Trophoblast cell (in vitro differentiated cells and primary cell): ENCODE results near the gene BCL7C.

Source experiments
- DNase-seq, 2 donors: peaks; one replicate each; pipeline ENCODE4 v3.0.0-alpha.2; 2016
- H2AFZ ChIP-seq: 2 replicates; pipeline ENCODE4 v1.6.1; 2013; ENCODE audit warnings: low read length, moderate library complexity, mild to moderate bottlenecking; ENCODE audit not compliant: insufficient read depth, poor library complexity
- H2AK5ac ChIP-seq: 2 replicates; pipeline ENCODE4 v1.6.1; 2013; ENCODE audit warnings: mild to moderate bottlenecking, low read length
- H2BK120ac ChIP-seq: 2 replicates; pipeline ENCODE4 v1.6.1; 2013; ENCODE audit warnings: low read length, mild to moderate bottlenecking, moderate library complexity; ENCODE audit not compliant: insufficient read depth, poor library complexity
- H2BK12ac ChIP-seq: 2 replicates; pipeline ENCODE4 v1.6.1; 2013; ENCODE audit warnings: mild to moderate bottlenecking, low read length, moderate library complexity
- H2BK5ac ChIP-seq: 2 replicates; pipeline ENCODE4 v1.6.1; 2013; ENCODE audit warnings: low read length, low read depth, moderate library complexity, mild to moderate bottlenecking; ENCODE audit not compliant: poor library complexity
- H3K14ac ChIP-seq: 2 replicates; pipeline ENCODE4 v1.6.1; 2013; ENCODE audit warnings: mild to moderate bottlenecking, low read length
- H3K18ac ChIP-seq: 2 replicates; pipeline ENCODE4 v1.6.1; 2013; ENCODE audit warnings: mild to moderate bottlenecking, low read length
- H3K23ac ChIP-seq: 2 replicates; pipeline ENCODE4 v1.6.1; 2013; ENCODE audit warnings: low read length
- H3K27ac ChIP-seq: 2 replicates; pipeline ENCODE4 v1.5.1; 2013; ENCODE audit warnings: low read depth, mild to moderate bottlenecking, inconsistent platforms, low read length, moderate library complexity
- H3K27me3 ChIP-seq: 2 replicates; pipeline ENCODE4 v1.6.1; 2013; ENCODE audit warnings: inconsistent platforms, mild to moderate bottlenecking, low read length, moderate library complexity; ENCODE audit not compliant: insufficient read depth
- H3K36me3 ChIP-seq, 2 experiments: 1 replicate in 1 of 2; 2 replicates in 1 of 2; pipeline ENCODE4 v1.6.1; 2013; ENCODE audit warnings: low read length in 2 of 2, mild to moderate bottlenecking in 2 of 2, moderate library complexity in 1 of 2; ENCODE audit not compliant: insufficient read depth in 2 of 2, control insufficient read depth in 1 of 2
- H3K4ac ChIP-seq: 2 replicates; pipeline ENCODE4 v1.6.1; 2013; ENCODE audit warnings: low read depth, mild to moderate bottlenecking, low read length, moderate library complexity
- H3K4me1 ChIP-seq, 2 experiments: 1 replicate in 1 of 2; 2 replicates in 1 of 2; pipeline ENCODE4 v1.6.1; 2013; ENCODE audit warnings: low read length in 2 of 2, mild to moderate bottlenecking in 2 of 2, moderate library complexity in 1 of 2; ENCODE audit not compliant: insufficient read depth in 2 of 2, control insufficient read depth in 1 of 2
- H3K4me2 ChIP-seq: 2 replicates; pipeline ENCODE4 v1.6.1; 2013; ENCODE audit warnings: inconsistent platforms, mild to moderate bottlenecking, low read length, moderate library complexity
- H3K4me3 ChIP-seq: 2 replicates; pipeline ENCODE4 v1.5.1; 2013; ENCODE audit warnings: mild to moderate bottlenecking, low read depth, low read length, inconsistent platforms
- H3K79me1 ChIP-seq: one replicate; pipeline ENCODE4 v1.6.1; 2013; ENCODE audit warnings: low read length
- H3K79me2 ChIP-seq: 2 replicates; pipeline ENCODE4 v1.6.1; 2013; ENCODE audit warnings: low read length, mild to moderate bottlenecking; ENCODE audit not compliant: control insufficient read depth, insufficient read depth, poor library complexity
- H3K9ac ChIP-seq: 2 replicates; pipeline ENCODE4 v1.6.1; 2013; ENCODE audit warnings: mild to moderate bottlenecking, low read length
- H3K9me3 ChIP-seq: 2 replicates; pipeline ENCODE4 v1.6.1; 2013; ENCODE audit warnings: low read depth, mild to moderate bottlenecking, control low read depth, inconsistent platforms, low read length; ENCODE audit not compliant: insufficient read depth
- H4K12ac ChIP-seq: 2 replicates; pipeline ENCODE4 v1.6.1; 2013; ENCODE audit warnings: low read depth, mild to moderate bottlenecking, low read length, moderate library complexity
- H4K8ac ChIP-seq: 2 replicates; pipeline ENCODE4 v1.6.1; 2013; ENCODE audit warnings: low read depth, mild to moderate bottlenecking, low read length, moderate library complexity
- H4K91ac ChIP-seq: one replicate; pipeline ENCODE4 v1.6.1; 2013; ENCODE audit warnings: low read depth, mild to moderate bottlenecking, low read length, moderate library complexity
- WGBS: extraction: QIAGEN DNeasy Blood & Tissue Kit; methylation state at CpG from one replicate; pipeline ENCODE4 v1.1.7; 2013; ENCODE audit warnings: missing lambda C conversion rate; ENCODE audit not compliant: insufficient read length, insufficient coverage; ENCODE audit errors: extremely low coverage; 5-methylcytosine and 5-hydroxymethylcytosine counted together

The BCL7C gene

DNA sequence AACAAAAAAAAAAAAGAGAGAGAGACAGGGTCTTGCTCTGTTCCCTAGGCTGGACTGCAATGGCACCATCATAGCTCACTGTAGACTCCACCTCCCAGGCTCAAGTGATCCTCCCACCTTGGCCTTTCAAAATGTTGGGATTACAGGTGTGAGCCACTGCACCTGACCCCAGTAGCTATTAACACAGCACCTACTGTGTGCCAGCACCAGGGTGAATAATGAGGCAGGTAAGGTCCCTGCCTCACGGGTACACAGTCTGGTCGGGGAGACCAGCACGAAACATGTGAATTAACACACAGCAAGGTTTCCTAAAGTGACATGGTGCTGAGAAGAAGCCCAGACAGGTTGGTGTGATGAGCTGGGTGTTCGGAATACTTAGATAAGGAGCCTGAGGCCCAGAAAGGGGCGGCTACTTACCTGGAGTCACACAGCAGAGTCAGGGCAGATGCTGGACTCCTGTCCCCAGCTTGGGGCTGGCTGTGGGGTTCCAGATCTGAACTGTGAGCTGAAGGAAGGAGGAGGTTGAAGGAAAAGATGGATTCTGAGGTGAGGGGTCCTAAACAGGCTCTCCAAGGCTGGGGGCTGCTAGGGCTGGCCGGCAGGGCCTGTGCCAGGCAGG, 19.0 kb upstream of the BCL7C start:
- Histone ChIP-seq H2BK12ac (no peak overlapping the region), H3K79me1 (no peaks in the 10 kb centered on the region), H2AFZ (no peak overlapping the region), H3K9me3 (peaks cover 7% of the 10 kb centered on the region), H3K9ac (no peak overlapping the region), H4K8ac (no peak overlapping the region), H4K12ac (no peak overlapping the region), H2BK120ac (no peak overlapping the region), H2AK5ac (no peak overlapping the region), H3K4me2 (no peak overlapping the region), H3K27me3 (no peaks in the 10 kb centered on the region), H3K79me2 (no peaks in the 10 kb centered on the region), H3K4me1 (peaks cover 0 to 1% of the 10 kb centered on the region in 2 experiments), H3K4ac (no peak overlapping the region), H4K91ac (no peak overlapping the region), H2BK5ac (no peak overlapping the region), H3K27ac (no peak overlapping the region), H3K23ac (no peak overlapping the region), H3K4me3 (no peak overlapping the region), H3K18ac (no peak overlapping the region), H3K14ac (no peak overlapping the region), H3K36me3 (no peaks in the 10 kb centered on the region)
- no peak for DNase-seq
- WGBS = no CpG with 5 or more reads among the region's 6 CpGs

DNA sequence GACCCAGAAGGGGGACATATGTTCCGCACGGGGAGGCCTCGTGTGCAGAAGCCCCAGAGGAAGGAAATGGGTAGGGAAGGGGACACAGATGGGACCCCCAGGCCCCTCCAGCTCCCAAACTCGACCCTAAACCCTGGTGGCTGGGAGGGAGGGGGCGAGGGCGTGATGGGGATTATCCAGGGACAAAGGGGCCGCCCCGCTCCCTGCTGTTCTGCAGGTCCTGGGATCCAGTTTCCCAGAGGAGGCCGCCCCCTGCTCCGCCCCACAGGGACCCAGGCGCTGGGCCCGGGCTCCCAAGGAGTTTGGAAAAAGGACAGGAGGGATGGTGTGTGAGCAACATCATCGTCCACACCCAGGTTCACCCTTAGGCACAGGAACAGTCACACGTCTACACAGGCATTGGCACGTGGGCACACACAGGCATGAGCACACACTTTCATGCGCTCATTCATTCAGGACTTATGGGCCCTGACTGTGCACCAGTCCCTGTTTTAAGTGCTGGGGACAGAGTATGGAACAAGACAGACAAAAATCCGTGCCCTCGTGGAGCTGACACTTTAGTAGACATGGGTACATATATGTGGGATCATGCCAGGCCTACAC, 16.7 kb upstream of the BCL7C start:
- no peak overlapping the region for H4K91ac ChIP-seq
- H3K79me2 ChIP-seq = no peaks in the 10 kb centered on the region
- H3K4me1 ChIP-seq = no peaks in the 10 kb centered on the region
- H2BK12ac ChIP-seq = no peak overlapping the region
- no peak overlapping the region for H3K27ac ChIP-seq
- H3K9ac ChIP-seq = no peak overlapping the region
- WGBS = no CpG with 5 or more reads among the region's 18 CpGs
- no peak overlapping the region for H2AK5ac ChIP-seq
- H2BK5ac ChIP-seq = no peak overlapping the region
- DNase-seq = no peak
- no peak overlapping the region for H2AFZ ChIP-seq
- no peaks in the 10 kb centered on the region for H3K27me3 ChIP-seq
- H3K4me2 ChIP-seq = no peak overlapping the region
- peak overlapping the region; percentile 29 for H3K23ac ChIP-seq
- H3K4ac ChIP-seq = no peak overlapping the region
- H3K4me3 ChIP-seq = no peak overlapping the region
- no peaks in the 10 kb centered on the region for H3K36me3 ChIP-seq
- no peak overlapping the region for H2BK120ac ChIP-seq
- H3K14ac ChIP-seq = no peak overlapping the region
- H3K9me3 ChIP-seq = peaks cover 7% of the 10 kb centered on the region
- no peak overlapping the region for H4K8ac ChIP-seq
- H3K79me1 ChIP-seq = no peaks in the 10 kb centered on the region
- no peak overlapping the region for H3K18ac ChIP-seq
- H4K12ac ChIP-seq = no peak overlapping the region

DNA sequence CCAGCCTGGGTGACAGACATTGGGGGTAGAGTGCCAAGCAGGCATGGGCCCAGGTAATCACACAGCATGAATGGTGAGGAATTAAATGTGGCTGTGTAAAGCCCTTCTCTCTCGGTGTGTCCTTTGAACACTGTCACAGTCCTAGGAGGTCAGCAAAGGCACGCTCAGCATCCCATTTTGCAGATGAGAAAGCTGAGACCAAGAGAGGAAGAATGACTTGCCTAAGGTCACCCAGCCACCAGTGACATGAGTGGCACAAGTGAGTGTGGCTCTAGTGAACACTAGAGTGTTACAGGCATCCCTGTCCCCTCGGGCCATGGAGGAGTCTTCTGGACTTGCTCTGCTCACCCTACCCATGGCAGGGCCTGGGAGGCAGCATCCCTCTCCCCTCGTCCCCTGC, 13.2 kb upstream of the BCL7C start:
- H2BK120ac ChIP-seq = no peak overlapping the region
- no peak overlapping the region for H4K8ac ChIP-seq
- H3K27ac ChIP-seq = no peak overlapping the region
- no peak overlapping the region for H3K4me2 ChIP-seq
- H4K12ac ChIP-seq = no peak overlapping the region
- no peak overlapping the region for H3K4me3 ChIP-seq
- no peak overlapping the region for H2BK5ac ChIP-seq
- no peak overlapping the region for H2AFZ ChIP-seq
- H3K14ac ChIP-seq = no peak overlapping the region
- no peak overlapping the region for H3K18ac ChIP-seq
- H3K4ac ChIP-seq = no peak overlapping the region
- H3K4me1 ChIP-seq = peaks cover 0 to 2% of the 10 kb centered on the region in 2 experiments
- no peaks in the 10 kb centered on the region for H3K27me3 ChIP-seq
- no peaks in the 10 kb centered on the region for H3K79me2 ChIP-seq
- no peak overlapping the region for H4K91ac ChIP-seq
- no peak overlapping the region for H3K9ac ChIP-seq
- H3K79me1 ChIP-seq = peaks cover 4% of the 10 kb centered on the region
- peaks cover 6% of the 10 kb centered on the region for H3K9me3 ChIP-seq
- WGBS = no CpG with 5 or more reads among the region's 4 CpGs
- no peak overlapping the region for H2AK5ac ChIP-seq
- H3K23ac ChIP-seq = no peak overlapping the region
- no peaks in the 10 kb centered on the region for H3K36me3 ChIP-seq
- no peak for DNase-seq
- H2BK12ac ChIP-seq = no peak overlapping the region

DNA sequence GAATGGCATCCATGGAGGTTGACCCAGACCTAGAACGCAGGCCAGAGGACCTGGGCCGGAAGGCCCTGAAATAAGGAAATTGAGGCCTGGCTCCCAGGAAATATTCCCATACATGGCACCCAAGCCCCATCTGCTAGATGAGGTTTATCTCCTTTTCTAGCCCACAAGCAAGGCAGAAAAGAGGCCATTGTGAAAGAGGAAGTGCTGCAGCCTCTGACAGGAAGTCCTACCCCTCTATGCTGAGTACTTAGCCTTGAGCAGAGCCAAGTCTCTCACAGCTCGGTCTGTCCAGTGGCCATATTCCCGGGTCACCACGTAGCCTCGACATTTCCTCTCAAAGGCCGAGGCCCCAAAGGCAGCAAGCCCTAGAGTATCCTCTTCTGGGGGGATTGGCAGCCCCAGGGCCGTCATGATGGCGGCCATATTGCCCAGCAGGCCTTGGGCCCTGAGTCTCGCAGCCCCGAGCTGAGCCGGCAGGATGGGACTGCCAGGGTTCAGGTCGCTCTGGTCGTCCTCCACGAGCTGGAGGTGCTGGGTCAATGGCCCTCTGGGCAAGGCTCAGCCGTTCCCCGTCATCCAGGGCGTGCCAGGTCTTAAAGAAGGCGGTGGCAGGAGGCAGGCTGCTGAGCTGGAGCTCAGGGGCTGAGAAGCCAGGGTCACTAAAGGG, 10.4 kb upstream of the BCL7C start:
- no peaks in the 10 kb centered on the region for H3K36me3 ChIP-seq
- no peaks in the 10 kb centered on the region for H3K27me3 ChIP-seq
- no peak overlapping the region for H3K4me3 ChIP-seq
- H3K27ac ChIP-seq = no peak overlapping the region
- H4K91ac ChIP-seq = no peak overlapping the region
- peak overlapping the region; percentile 28 for H4K8ac ChIP-seq
- H3K4ac ChIP-seq = no peak overlapping the region
- H3K9ac ChIP-seq = no peak overlapping the region
- H2BK120ac ChIP-seq = no peak overlapping the region
- H4K12ac ChIP-seq = peak overlapping the region; percentile 3
- H3K4me1 ChIP-seq = peaks cover 0 to 6% of the 10 kb centered on the region in 2 experiments
- no peak overlapping the region for H2AFZ ChIP-seq
- H3K23ac ChIP-seq = no peak overlapping the region
- H2BK12ac ChIP-seq = no peak overlapping the region
- H3K18ac ChIP-seq = no peak overlapping the region
- WGBS = no CpG with 5 or more reads among the region's 19 CpGs
- H3K14ac ChIP-seq = no peak overlapping the region
- DNase-seq = no peak
- no peak overlapping the region for H2BK5ac ChIP-seq
- peaks cover 6% of the 10 kb centered on the region for H3K79me1 ChIP-seq
- H3K9me3 ChIP-seq = no peaks in the 10 kb centered on the region
- H2AK5ac ChIP-seq = no peak overlapping the region
- H3K79me2 ChIP-seq = no peaks in the 10 kb centered on the region
- H3K4me2 ChIP-seq = no peak overlapping the region
